HepG2 (cell line): ENCODE data around the gene MTG1. TPM values are rescaled to one million over a fixed set of nuclear protein-coding genes. Genes with fewer than 3 reads are reported as not detected.
"Not testable (repeated sequence)": the region's sequence is repeated elsewhere in the genome, so short reads cannot be mapped to it uniquely, and the experiment has no call there.

Source experiments
- ATAC-seq: fragments of 200-7000 bp; cut with Tn5 transposase; 3 replicates; pipeline ENCODE4 v1.9.1; 2020; ENCODE audit warnings: mild to moderate bottlenecking, moderate library complexity
- BruUV-seq: library from RNA; stranded (reverse); fragments of 400-500 nt; replicated peaks from 2 replicates; lab custom pipeline; 2021; lab: Mats Ljungman, UMichigan
- CTCF ChIA-PET: fragments of 300-600 bp; formaldehyde crosslinking; extraction: SDS; loops from one replicate; lab custom pipeline; 2021; ENCODE audit warnings: low total read pairs, inconsistent platforms, low intra/inter-chr PET ratio; lab: Yijun Ruan, JAX
- POLR2A ChIA-PET: fragments of 350-600 bp; sonication (Branson Sonifier 250); formaldehyde crosslinking; loops from one replicate; lab custom pipeline; 2020; ENCODE audit warnings: antibody characterized with exemption, inconsistent platforms; lab: Yijun Ruan, JAX
- DNase-seq: peaks from one replicate; pipeline ENCODE4 v3.0.0-alpha.2; 2015; ENCODE audit warnings: low spot score
- FAIRE-seq: peaks from 3 replicates; lab custom pipeline; 2011; peaks lifted over from hg19 to GRCh38; lab: Jason Lieb, UNC
- H2AFZ ChIP-seq: one replicate; pipeline ENCODE4 v1.6.1; 2011; ENCODE audit warnings: low read length, inconsistent platforms
- H3K27ac ChIP-seq: fragments of 300-600 bp; 3 replicates; pipeline ENCODE4 v1.8.0; 2011; ENCODE audit warnings: mixed run types, mild to moderate bottlenecking, mixed read lengths, low read length, inconsistent platforms; ENCODE audit not compliant: insufficient read depth; ENCODE audit errors: extremely low read length
- H3K27me3 ChIP-seq, 2 experiments: fragments of 200-600 bp in 1 of 2; 2 replicates in 1 of 2; 3 replicates in 1 of 2; pipeline versions ENCODE4 v1.6.0 to v1.8.0; 2011; ENCODE audit warnings: low read length in 2 of 2, mild to moderate bottlenecking in 2 of 2, moderate library complexity in 2 of 2, inconsistent platforms in 1 of 2; ENCODE audit not compliant: insufficient read depth in 2 of 2, control insufficient read depth in 1 of 2
- H3K36me3 ChIP-seq, 2 experiments: fragments of 200-600 bp in 1 of 2; replicated peaks in 1 of 2; 2 replicates in 1 of 2; 3 replicates in 1 of 2; pipeline versions ENCODE4 v1.5.1 to v1.8.0; 2011; ENCODE audit warnings: low read length in 2 of 2, inconsistent platforms in 1 of 2; ENCODE audit not compliant: insufficient read depth in 2 of 2, control insufficient read depth in 1 of 2
- H3K4me1 ChIP-seq: 2 replicates; pipeline ENCODE4 v1.5.1; 2012; ENCODE audit warnings: low read length, inconsistent platforms; ENCODE audit not compliant: insufficient read depth
- H3K4me2 ChIP-seq: 2 replicates; pipeline ENCODE4 v1.6.0; 2011; ENCODE audit warnings: low read depth, low read length, inconsistent platforms
- H3K4me3 ChIP-seq, 3 experiments: fragments of 200-600 bp in 1 of 3; sonication (generic), shearing (Covaris generic) in 1 of 3; replicated peaks in 1 of 3; 2 replicates each; pipeline ENCODE4 v1.5.1; 2011 to 2016; ENCODE audit warnings: low read length in 3 of 3, inconsistent platforms in 2 of 3, low read depth in 2 of 3, mild to moderate bottlenecking in 2 of 3, control low read depth in 1 of 3, mixed read lengths in 1 of 3; ENCODE audit not compliant: insufficient read depth in 1 of 3
- H3K79me2 ChIP-seq: one replicate; pipeline ENCODE4 v1.6.1; 2011; ENCODE audit warnings: low read length, inconsistent platforms; ENCODE audit not compliant: insufficient read depth
- H3K9ac ChIP-seq: 2 replicates; pipeline ENCODE4 v1.6.0; 2011; ENCODE audit warnings: mild to moderate bottlenecking, low read depth, low read length, inconsistent platforms; ENCODE audit not compliant: insufficient read depth
- H3K9me3 ChIP-seq: 2 replicates; pipeline ENCODE4 v1.5.1; 2012; ENCODE audit warnings: mild to moderate bottlenecking, low read length
- H4K20me1 ChIP-seq: 2 replicates; pipeline ENCODE4 v1.6.0; 2011; ENCODE audit warnings: inconsistent platforms, mild to moderate bottlenecking, low read length, moderate library complexity; ENCODE audit not compliant: insufficient read depth
- CREB1 ChIP-seq, 2 experiments: fragments of 450-650 bp in 1 of 2; IDR thresholded peaks; 2 replicates each; pipeline ENCODE4 v1.6.1; 2016 to 2017; ENCODE audit warnings: control low read depth in 1 of 2, mild to moderate bottlenecking in 1 of 2, missing compliant biosample characterization in 1 of 2, missing genetic modification characterization in 1 of 2
- FOXP1 ChIP-seq, 2 experiments: fragments of 450-650 bp in 1 of 2; IDR thresholded peaks; 2 replicates each; pipeline ENCODE4 v1.6.1; 2017 to 2018; ENCODE audit warnings: antibody characterized with exemption in 1 of 2
- whole genome bisulfite sequencing: methylation state at CpG from one replicate; pipeline ENCODE4 v1.1.6; 2017; ENCODE audit warnings: low lambda C conversion rate; 5-methylcytosine and 5-hydroxymethylcytosine counted together
- in situ Hi-C: cut with HindIII; loops from 2 replicates; pipeline ENCODE4 v1.10.0; 2017; ENCODE audit warnings: low pct_unique_long_range_greater_than_20kb; ENCODE audit not compliant: extremely low pct_ligation_motif_present
- intact Hi-C: fragments of 100-400 bp; cut with micrococcal nuclease; formaldehyde crosslinking; loops from one replicate; pipeline ENCODE4 v1.10.0; 2022; ENCODE audit not compliant: unreplicated experiment
- polyA plus RNA-seq, 8 experiments: library from polyadenylated mRNA; depleted of rRNA in 3 of 8; stranded (reverse) in 7 of 8; unstranded in 1 of 8; fragments of >200 nt; fragmentation: Illumina TruSeq in 4 of 8; extraction: Trizol in 4 of 8; gene quantifications; 2 replicates each; pipeline versions ENCODE4 v1.2.1 to v1.2.3, GENCODE V29; 2011 to 2016; ENCODE audit warnings: low read depth in 4 of 8, missing spikeins in 1 of 8, mixed read lengths in 1 of 8; ENCODE audit not compliant: insufficient read depth in 1 of 8
- total RNA-seq, 5 experiments: library from RNA; depleted of rRNA; stranded (reverse); fragments of >200 nt; fragmentation: Illumina TruSeq; extraction: Trizol; gene quantifications; 2 replicates each; pipeline ENCODE4 v1.2.3, GENCODE V29; 2016; ENCODE audit warnings: low read depth in 1 of 5

Gene MTG1
- total and polyA plus RNA-seq, 2 of the 13 experiments (the other 11 are each of a cell fraction or from before 2014, with no cell fraction given): 42.0 to 103 TPM

GRCh38 chr10:133375357-133376115, 18.4 kb upstream of the MTG1 start:
- no peak overlapping the region for H2AFZ ChIP-seq
- 70% methylated on average over 12 of the region's 12 CpGs for WGBS
- H3K4me1 ChIP-seq: peaks cover 37% of the 10 kb centered on the region
- FAIRE-seq (no peak), DNase-seq (no peak), ATAC-seq (no peak)
- H3K27ac ChIP-seq: no peak overlapping the region
- no peak overlapping the region for H3K9ac ChIP-seq
- in situ Hi-C loops: no loop called here
- peaks cover 1 to 6% of the 10 kb centered on the region in 2 experiments; a peak in 4 of 5 replicates for H3K36me3 ChIP-seq
- ChIA-PET CTCF (no interaction called here), POLR2A (interaction anchor here (1.0 to 1.4 kb wide), 2 partner anchors 18 to 28 kb away, joined by 3 to 5 read pairs; partner anchors contain the start of gene FUOM)
- no peak overlapping the region for H3K4me2 ChIP-seq
- H4K20me1 ChIP-seq: no peaks in the 10 kb centered on the region
- intact Hi-C loops: loop anchor here (10.0 kb wide), 1 partner anchor 51 kb away; no protein-coding TSS in a partner anchor
- BruUV-seq: no TSS peak
- peaks cover 5% of the 10 kb centered on the region for H3K79me2 ChIP-seq
- H3K9me3 ChIP-seq: no peaks in the 10 kb centered on the region
- H3K27me3 ChIP-seq: peaks cover 0 to 3% of the 10 kb centered on the region in 2 experiments; a peak in 1 of 5 replicates
- TF ChIP-seq CREB1 (IDR thresholded peaks at IDR 0.05) (peak; percentile 38; the same call in 1 of the 2 replicates), CREB1 (CRISPR knock-in tag; IDR thresholded peaks at IDR 0.05) (no peak), FOXP1 (IDR thresholded peaks at IDR 0.05) (no peak), FOXP1 (CRISPR knock-in tag; IDR thresholded peaks at IDR 0.05) (no peak)
- H3K4me3 ChIP-seq: no peak overlapping the region

GRCh38 chr10:133376183-133376582, 17.8 kb upstream of the MTG1 start:
- intact Hi-C loops: loop anchor here (10.0 kb wide), 1 partner anchor 51 kb away; no protein-coding TSS in a partner anchor
- BruUV-seq, FAIRE-seq, H3K9ac ChIP-seq, in situ Hi-C loops, H3K9me3 ChIP-seq, H4K20me1 ChIP-seq, H3K27me3 ChIP-seq, H2AFZ ChIP-seq, H3K36me3 ChIP-seq, H3K4me3 ChIP-seq, ATAC-seq, H3K79me2 ChIP-seq, CTCF ChIA-PET, DNase-seq, H3K27ac ChIP-seq, H3K4me2 ChIP-seq: not testable (repeated sequence)
- POLR2A ChIA-PET: interaction anchor here (3.1 to 4.6 kb wide), 2 partner anchors 16 to 29 kb away, joined by 22 to 78 read pairs; partner anchors contain the start of genes FUOM and PRAP1
- H3K4me1 ChIP-seq: peaks cover 36% of the 10 kb centered on the region
- 71% methylated on average over 5 of the region's 5 CpGs for WGBS
